K562 (cell line): Measurements from ENCODE around the gene RNPEP. TPM values are rescaled to one million over a fixed set of nuclear protein-coding genes. Genes with fewer than 3 reads are reported as not detected.

Experiments used
- ATAC-seq: fragments of 200-7000 bp; cut with Tn5 transposase; 3 replicates; pipeline ENCODE4 v1.9.1; 2020; ENCODE audit warnings: moderate library complexity
- BruUV-seq: library from RNA; stranded (reverse); fragments of 400-500 nt; replicated peaks from 2 replicates; lab custom pipeline; 2021; lab: Mats Ljungman, UMichigan
- CTCF ChIA-PET: fragments of 300-600 bp; formaldehyde crosslinking; extraction: SDS; loops from one replicate; lab custom pipeline; 2021; ENCODE audit warnings: low intra/inter-chr PET ratio; lab: Yijun Ruan, JAX
- POLR2A ChIA-PET: fragments of 300-600, 350-650 bp; sonication (Branson Sonifier 250); formaldehyde crosslinking; extraction: SDS; loops from one replicate; lab custom pipeline; 2021; ENCODE audit warnings: antibody characterized with exemption, inconsistent platforms; lab: Yijun Ruan, JAX
- DNase-seq, 4 experiments: peaks; one replicate each; pipeline versions ENCODE4 v3.0.0 to v3.0.0-alpha.2; 2011 to 2018; ENCODE audit warnings: low spot score in 3 of 4, mixed read lengths in 3 of 4; ENCODE audit errors: extremely low read depth in 1 of 4
- FAIRE-seq: peaks from 2 replicates; lab custom pipeline; 2011; peaks lifted over from hg19 to GRCh38; lab: Jason Lieb, UNC
- H2AFZ ChIP-seq: 2 replicates; pipeline ENCODE4 v1.6.0; 2011; ENCODE audit warnings: low read depth, low read length, control low read depth, inconsistent platforms
- H3K27ac ChIP-seq: fragments of 200-600 bp; 3 replicates; pipeline ENCODE4 v1.8.0; 2011; ENCODE audit warnings: low read depth, mild to moderate bottlenecking, control low read depth, inconsistent platforms, low read length, moderate library complexity, mixed read lengths; ENCODE audit errors: extremely low read depth
- H3K27me3 ChIP-seq, 2 experiments: fragments of 300-600 bp in 1 of 2; 2 replicates in 1 of 2; 3 replicates in 1 of 2; pipeline versions ENCODE4 v1.6.0 to v1.8.0; 2011; ENCODE audit warnings: inconsistent platforms in 2 of 2, low read length in 2 of 2, mild to moderate bottlenecking in 1 of 2, mixed read lengths in 1 of 2, moderate library complexity in 1 of 2; ENCODE audit not compliant: control insufficient read depth in 2 of 2, insufficient read depth in 2 of 2
- H3K36me3 ChIP-seq: fragments of 300-600 bp; 3 replicates; pipeline ENCODE4 v1.8.0; 2011; ENCODE audit warnings: mild to moderate bottlenecking, low read length, inconsistent platforms; ENCODE audit not compliant: control insufficient read depth, insufficient read depth
- H3K4me1 ChIP-seq, 2 experiments: fragments of 200-600 bp in 1 of 2; replicated peaks in 1 of 2; 2 replicates in 1 of 2; 3 replicates in 1 of 2; pipeline versions ENCODE4 v1.5.1 to v1.8.0; 2011; ENCODE audit warnings: inconsistent platforms in 2 of 2, low read length in 2 of 2, mild to moderate bottlenecking in 1 of 2, mixed read lengths in 1 of 2, moderate library complexity in 1 of 2; ENCODE audit not compliant: control insufficient read depth in 2 of 2, insufficient read depth in 2 of 2
- H3K4me2 ChIP-seq: 2 replicates; pipeline ENCODE4 v1.6.1; 2011; ENCODE audit warnings: low read length, control low read depth, inconsistent platforms, mixed read lengths; ENCODE audit not compliant: insufficient read depth
- H3K4me3 ChIP-seq: fragments of 200-600 bp; sonication (generic), shearing (Covaris generic); 2 replicates; pipeline ENCODE4 v1.5.1; 2016; ENCODE audit warnings: control low read depth, inconsistent platforms
- H3K79me2 ChIP-seq: fragments of 200-600 bp; 3 replicates; pipeline ENCODE4 v1.8.0; 2011; ENCODE audit warnings: low read length, inconsistent platforms; ENCODE audit not compliant: control insufficient read depth, insufficient read depth
- H3K9ac ChIP-seq, 2 experiments: 2 replicates each; pipeline versions ENCODE4 v1.6.0 to v1.6.1; 2011; ENCODE audit warnings: low read depth in 2 of 2, low read length in 2 of 2, control low read depth in 1 of 2, inconsistent platforms in 1 of 2, mild to moderate bottlenecking in 1 of 2, mixed read lengths in 1 of 2; ENCODE audit not compliant: insufficient read depth in 1 of 2
- H3K9me1 ChIP-seq: one replicate; pipeline ENCODE4 v1.6.0; 2011; ENCODE audit warnings: inconsistent platforms, mild to moderate bottlenecking, low read length, moderate library complexity; ENCODE audit not compliant: control insufficient read depth, insufficient read depth
- H3K9me3 ChIP-seq: replicated peaks from 2 replicates; pipeline ENCODE4 v1.5.1; 2011; ENCODE audit warnings: low read depth, low read length, inconsistent platforms; ENCODE audit not compliant: control insufficient read depth, insufficient read depth
- H4K20me1 ChIP-seq: replicated peaks from 2 replicates; pipeline ENCODE4 v1.6.1; 2011; ENCODE audit warnings: low read length, inconsistent platforms, mixed read lengths; ENCODE audit not compliant: control insufficient read depth, insufficient read depth
- CBX2 ChIP-seq: fragments of 200-600 bp; sonication (generic); IDR thresholded peaks from one replicate; pipeline ENCODE4 v1.6.1; 2012; ENCODE audit warnings: mild to moderate bottlenecking, low read length, inconsistent platforms; ENCODE audit not compliant: insufficient read depth, poor library complexity, severe bottlenecking
- CEBPG ChIP-seq, 3 experiments: fragments of 200-800 bp in 1 of 3; sonication (Bioruptor generic) in 1 of 3; sonication (generic) in 1 of 3; formaldehyde crosslinking in 1 of 3; IDR thresholded peaks in 2 of 3; conservative IDR thresholded peaks in 1 of 3; 2 replicates each; pipeline versions ENCODE4 v1.6.1 to v1.8.0; 2016 to 2022; ENCODE audit warnings: missing compliant biosample characterization in 2 of 3, missing genetic modification characterization in 2 of 3, mild to moderate bottlenecking in 1 of 3, missing genetic modification reagents in 1 of 3
- HDAC3 ChIP-seq: fragments of 450-650 bp; IDR thresholded peaks from 2 replicates; pipeline ENCODE4 v1.6.1; 2018; ENCODE audit warnings: borderline replicate concordance, mild to moderate bottlenecking, moderate library complexity; ENCODE audit not compliant: partially characterized antibody
- RERE ChIP-seq: sonication (generic); formaldehyde crosslinking; IDR thresholded peaks from 2 replicates; pipeline ENCODE4 v1.8.0; 2023; ENCODE audit warnings: missing genetic modification reagents, mild to moderate bottlenecking, borderline replicate concordance
- SMAD4 ChIP-seq: fragments of 250-450 bp; sonication (Bioruptor Pico); conservative IDR thresholded peaks from 2 replicates; pipeline ENCODE4 v1.8.0; 2021; ENCODE audit warnings: inconsistent platforms, mild to moderate bottlenecking, moderate library complexity
- WGBS: fragments of 100-300 bp; shearing (Covaris generic); methylation state at CpG from one replicate; pipeline ENCODE4 v1.1.6; 2016; ENCODE audit warnings: low coverage, mixed read lengths; ENCODE audit not compliant: insufficient coverage; ENCODE audit errors: missing lambda C conversion rate; 5-methylcytosine and 5-hydroxymethylcytosine counted together
- in situ Hi-C: fragments of 300-500 bp; cut with MboI; formaldehyde crosslinking; loops from 4 replicates; pipeline ENCODE4 v1.15.0; 2018; ENCODE audit warnings: inconsistent platforms, mixed read lengths
- intact Hi-C: fragments of 100-400 bp; cut with micrococcal nuclease; formaldehyde crosslinking; loops from 2 replicates; pipeline ENCODE4 v1.14.2; 2022
- polyA plus RNA-seq, 8 experiments: library from polyadenylated mRNA; depleted of rRNA in 4 of 8; stranded (reverse) in 5 of 8; unstranded in 3 of 8; fragments of >200 nt; fragmentation: Nextera tagmentation in 2 of 8; fragmentation: Illumina TruSeq in 1 of 8; extraction: Ambion mirVana in 2 of 8; extraction: Trizol in 1 of 8; gene quantifications; 2 replicates each; pipeline versions ENCODE4 v1.2.1 to v1.2.3, GENCODE V29; 2011 to 2014; ENCODE audit warnings: inconsistent platforms in 1 of 8, missing spikeins in 1 of 8
- total RNA-seq, 7 experiments: library from RNA; depleted of rRNA in 6 of 7; stranded (reverse); fragments of >200 nt in 6 of 7; fragmentation: Illumina TruSeq in 2 of 7; extraction: Trizol in 2 of 7; gene quantifications; 2 replicates each; pipeline versions ENCODE4 v1.2.1 to v1.2.3, GENCODE V29; 2011 to 2021; ENCODE audit warnings: low replicate concordance in 1 of 7

Gene RNPEP
- total and polyA plus RNA-seq, 9 of the 15 experiments (the other 6 are each of a cell fraction or from before 2014, with no cell fraction given), result 27.5 to 131 (median 63.4) TPM

- Histone ChIP-seq H3K27me3 (no peaks in the 10 kb centered on the region), H3K79me2 (peaks cover 44% of the 10 kb centered on the region), H3K27ac (no peak overlapping the region), H3K4me2 (no peak overlapping the region), H3K9ac (no peak overlapping the region), H3K4me1 (peaks cover 9 to 19% of the 10 kb centered on the region in 2 experiments; a peak in 4 of 5 replicates), H3K36me3 (peaks cover 45% of the 10 kb centered on the region), H4K20me1 (peaks cover 17% of the 10 kb centered on the region), H3K9me3 (no peaks in the 10 kb centered on the region), H3K4me3 (no peak overlapping the region), H2AFZ (no peak overlapping the region), H3K9me1 (no peaks in the 10 kb centered on the region)
- no peak for FAIRE-seq
- no peak for ATAC-seq
- no peak for DNase-seq
- TF ChIP-seq RERE (CRISPR knock-in tag) (no peak), CBX2 (no peak), HDAC3 (no peak), CEBPG (CRISPR knock-in tag; IDR thresholded peaks at IDR 0.05) (no peak), CEBPG (tag; conservative IDR thresholded peaks at IDR 0.05 in 1 of 2, IDR thresholded peaks at IDR 0.05 in 1 of 2) (no peak), SMAD4 (no peak)
- 100% methylated on average over 2 of the region's 2 CpGs for WGBS
- in situ Hi-C loops, result no loop called here
- intact Hi-C loops, result no loop called here
- BruUV-seq, result no TSS peak
- ChIA-PET CTCF (no interaction called here), POLR2A (interaction anchor here (0.6 to 1.2 kb wide), 3 partner anchors 13 to 21 kb away, joined by 3 read pairs; no protein-coding TSS in a partner anchor)
These were observed 2.9 kb downstream of the RNPEP start for GRCh38 chr1:201985355-201985754.
